Keratinocyte (primary cell): ENCODE results near the gene CHAF1B. TPM values are rescaled to one million over a fixed set of nuclear protein-coding genes. Genes with fewer than 3 reads are reported as not detected.

Experiments
- DNase-seq: peaks from one replicate; pipeline ENCODE4 v3.0.0-alpha.2; 2011; ENCODE audit warnings: low read depth, missing footprints, low spot score
- FAIRE-seq: peaks from 2 replicates; lab custom pipeline; 2011; peaks lifted over from hg19 to GRCh38; lab: Jason Lieb, UNC
- H2AFZ ChIP-seq: 2 replicates; pipeline ENCODE4 v1.6.0; 2012; ENCODE audit warnings: low read length, control low read depth, inconsistent platforms; ENCODE audit not compliant: control insufficient read depth
- H3K27ac ChIP-seq: 2 replicates; pipeline ENCODE4 v1.5.1; 2011; ENCODE audit warnings: low read length; ENCODE audit not compliant: control insufficient read depth, insufficient read depth
- H3K27me3 ChIP-seq: 3 replicates; pipeline ENCODE4 v1.6.0; 2011; ENCODE audit warnings: low read length; ENCODE audit not compliant: control insufficient read depth, insufficient read depth; ENCODE audit errors: extremely low read depth
- H3K36me3 ChIP-seq, 2 experiments: 2 replicates in 1 of 2; 3 replicates in 1 of 2; pipeline ENCODE4 v1.5.1; 2011; ENCODE audit warnings: low read length in 2 of 2, mild to moderate bottlenecking in 1 of 2; ENCODE audit not compliant: control insufficient read depth in 2 of 2, insufficient read depth in 2 of 2; ENCODE audit errors: extremely low read depth in 1 of 2
- H3K4me1 ChIP-seq: 3 replicates; pipeline ENCODE4 v1.5.1; 2011; ENCODE audit warnings: low read length; ENCODE audit not compliant: control insufficient read depth, insufficient read depth; ENCODE audit errors: extremely low read depth
- H3K4me2 ChIP-seq: 3 replicates; pipeline ENCODE4 v1.6.0; 2011; ENCODE audit warnings: low read depth, low read length; ENCODE audit not compliant: control insufficient read depth, insufficient read depth; ENCODE audit errors: extremely low read depth
- H3K4me3 ChIP-seq, 3 experiments: fragments of 200-600 bp in 1 of 3; sonication (generic) in 1 of 3; 2 replicates in 2 of 3; 3 replicates in 1 of 3; pipeline ENCODE4 v1.5.1; 2011 to 2016; ENCODE audit warnings: low read length in 3 of 3, mild to moderate bottlenecking in 3 of 3, control low read depth in 2 of 3, inconsistent platforms in 1 of 3, low read depth in 1 of 3, mixed read lengths in 1 of 3, mixed run types in 1 of 3, moderate library complexity in 1 of 3; ENCODE audit not compliant: control insufficient read depth in 2 of 3, insufficient read depth in 2 of 3; ENCODE audit errors: extremely low read depth in 1 of 3
- H3K79me2 ChIP-seq: 2 replicates; pipeline ENCODE4 v1.6.0; 2012; ENCODE audit warnings: low read length; ENCODE audit not compliant: control insufficient read depth, insufficient read depth
- H3K9ac ChIP-seq: 3 replicates; pipeline ENCODE4 v1.6.0; 2011; ENCODE audit warnings: low read length; ENCODE audit not compliant: control insufficient read depth, insufficient read depth; ENCODE audit errors: extremely low read depth
- H3K9me1 ChIP-seq: 3 replicates; pipeline ENCODE4 v1.6.0; 2011; ENCODE audit warnings: low read length; ENCODE audit not compliant: control insufficient read depth, insufficient read depth; ENCODE audit errors: extremely low read depth
- H3K9me3 ChIP-seq: 2 replicates; pipeline ENCODE4 v1.5.1; 2012; ENCODE audit warnings: low read depth, low read length; ENCODE audit not compliant: control insufficient read depth
- H4K20me1 ChIP-seq: 3 replicates; pipeline ENCODE4 v1.6.0; 2011; ENCODE audit warnings: low read length; ENCODE audit not compliant: control insufficient read depth, insufficient read depth; ENCODE audit errors: extremely low read depth
- EZH2 ChIP-seq: IDR thresholded peaks from one replicate; pipeline ENCODE4 v1.6.1; 2012; ENCODE audit warnings: inconsistent platforms, mild to moderate bottlenecking, low read length, moderate library complexity
- dilution Hi-C: fragments of 300-500 bp; cut with MboI; formaldehyde crosslinking; loops from one replicate; pipeline ENCODE4 v1.7.0; 2020; ENCODE audit warnings: low sequenced_read_pairs; ENCODE audit not compliant: extremely low pct_ligation_motif_present
- polyA plus RNA-seq, 5 experiments: library from polyadenylated mRNA; depleted of rRNA in 3 of 5; stranded (reverse) in 3 of 5; stranded (forward) in 1 of 5; unstranded in 1 of 5; fragments of >200 nt; gene quantifications; 1 replicate in 1 of 5; 2 replicates in 3 of 5; 3 replicates in 1 of 5; pipeline versions ENCODE4 v1.2.1 to v1.2.3, GENCODE V29; 2011 to 2012; ENCODE audit warnings: missing spikeins in 2 of 5, low read depth in 1 of 5, low replicate concordance in 1 of 5
- TF ChIP-seq, protein P1 (sequence below), 3 experiments: IDR thresholded peaks in 1 of 3; conservative IDR thresholded peaks in 1 of 3; optimal IDR thresholded peaks in 1 of 3; 2 replicates in 2 of 3; 3 replicates in 1 of 3; pipeline versions ENCODE3 to v1.5.1; 2011; ENCODE audit warnings: low read length in 3 of 3, mild to moderate bottlenecking in 3 of 3, moderate library complexity in 2 of 3, control low read depth in 1 of 3, inconsistent platforms in 1 of 3; ENCODE audit not compliant: insufficient read depth in 2 of 3; ENCODE audit errors: extremely low read depth in 1 of 3

Gene CHAF1B
- polyA plus RNA-seq, 1 donor (not counting 4 experiments of a cell fraction or from before 2014, with no cell fraction given), result 6.8 TPM

DNA sequence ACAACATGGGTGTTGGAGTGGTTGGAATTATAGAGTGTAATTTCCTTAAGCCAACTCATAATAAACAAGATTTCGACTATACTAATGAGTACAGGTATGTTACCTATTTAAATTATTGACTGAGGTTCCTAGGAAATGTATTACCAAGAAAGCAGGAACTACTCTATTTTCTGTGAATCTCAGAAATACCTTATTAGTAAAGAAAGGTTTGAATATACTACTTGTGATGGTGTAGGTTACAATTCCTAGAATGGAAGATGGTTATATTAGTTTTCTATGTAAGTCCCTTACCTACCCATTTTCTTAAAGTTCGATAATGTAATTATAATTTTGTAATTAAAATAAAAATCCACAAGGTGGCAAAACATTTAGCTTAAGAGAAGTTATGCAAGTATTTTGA lies 35.9 kb upstream of the CHAF1B start:
- H3K36me3 ChIP-seq, result peaks cover 25 to 33% of the 10 kb centered on the region in 2 experiments
- no peak for FAIRE-seq
- H4K20me1 ChIP-seq, result no peaks in the 10 kb centered on the region
- no peak overlapping the region for H3K4me2 ChIP-seq
- no peaks in the 10 kb centered on the region for H3K27me3 ChIP-seq
- H3K9ac ChIP-seq, result no peak overlapping the region
- no peaks in the 10 kb centered on the region for H3K9me3 ChIP-seq
- no peak overlapping the region for H3K27ac ChIP-seq
- H3K4me3 ChIP-seq, result no peak overlapping the region
- DNase-seq, result no peak
- TF ChIP-seq, protein P1, sequence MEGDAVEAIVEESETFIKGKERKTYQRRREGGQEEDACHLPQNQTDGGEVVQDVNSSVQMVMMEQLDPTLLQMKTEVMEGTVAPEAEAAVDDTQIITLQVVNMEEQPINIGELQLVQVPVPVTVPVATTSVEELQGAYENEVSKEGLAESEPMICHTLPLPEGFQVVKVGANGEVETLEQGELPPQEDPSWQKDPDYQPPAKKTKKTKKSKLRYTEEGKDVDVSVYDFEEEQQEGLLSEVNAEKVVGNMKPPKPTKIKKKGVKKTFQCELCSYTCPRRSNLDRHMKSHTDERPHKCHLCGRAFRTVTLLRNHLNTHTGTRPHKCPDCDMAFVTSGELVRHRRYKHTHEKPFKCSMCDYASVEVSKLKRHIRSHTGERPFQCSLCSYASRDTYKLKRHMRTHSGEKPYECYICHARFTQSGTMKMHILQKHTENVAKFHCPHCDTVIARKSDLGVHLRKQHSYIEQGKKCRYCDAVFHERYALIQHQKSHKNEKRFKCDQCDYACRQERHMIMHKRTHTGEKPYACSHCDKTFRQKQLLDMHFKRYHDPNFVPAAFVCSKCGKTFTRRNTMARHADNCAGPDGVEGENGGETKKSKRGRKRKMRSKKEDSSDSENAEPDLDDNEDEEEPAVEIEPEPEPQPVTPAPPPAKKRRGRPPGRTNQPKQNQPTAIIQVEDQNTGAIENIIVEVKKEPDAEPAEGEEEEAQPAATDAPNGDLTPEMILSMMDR (optimal IDR thresholded peaks at IDR 0.05 in 1 of 3, IDR thresholded peaks at IDR 0.05 in 1 of 3, conservative IDR thresholded peaks at IDR 0.05 in 1 of 3; ENCODE audit: extremely low read depth in 1 of 3, insufficient read depth in 2 of 3, low read length in 3 of 3), result no peak
- TF ChIP-seq EZH2, result no peak
- dilution Hi-C loops, result no loop called here
- H2AFZ ChIP-seq, result no peak overlapping the region
- H3K9me1 ChIP-seq, result no peaks in the 10 kb centered on the region
- no peaks in the 10 kb centered on the region for H3K4me1 ChIP-seq
- H3K79me2 ChIP-seq, result peaks cover 20% of the 10 kb centered on the region

DNA sequence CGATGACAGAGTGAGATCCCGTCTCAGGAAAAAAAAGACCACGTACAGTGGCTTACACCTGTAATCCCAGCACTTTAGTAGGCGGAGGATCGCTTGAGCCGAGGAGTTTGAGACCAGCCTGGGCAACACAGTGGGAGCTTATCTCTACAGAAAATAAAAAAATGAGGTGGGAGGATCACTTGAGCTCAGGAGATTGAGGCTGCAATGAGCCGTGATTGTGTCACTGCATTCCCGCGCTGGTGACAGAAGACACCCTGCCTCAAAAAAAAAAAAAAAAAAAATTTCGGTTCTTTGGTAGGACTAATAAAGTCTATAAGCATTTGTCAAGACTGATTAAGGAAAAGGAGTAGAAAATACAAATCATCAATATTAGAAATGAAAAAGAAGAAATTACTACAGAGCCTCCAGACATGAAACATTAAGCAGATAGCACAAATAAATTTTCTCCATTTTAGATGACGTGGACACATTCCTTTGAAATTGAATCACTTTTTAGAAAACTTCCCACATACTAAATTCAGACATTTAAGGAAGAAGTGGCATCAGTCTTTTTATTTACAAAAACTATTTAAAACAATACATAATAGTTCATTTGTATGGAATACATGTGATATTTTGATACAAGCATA lies 34.8 kb upstream of the CHAF1B start:
- H3K27ac ChIP-seq, result no peak overlapping the region
- no peaks in the 10 kb centered on the region for H3K4me1 ChIP-seq
- DNase-seq (no peak), FAIRE-seq (no peak)
- H3K4me2 ChIP-seq, result no peak overlapping the region
- TF ChIP-seq, protein P1 (optimal IDR thresholded peaks at IDR 0.05 in 1 of 3, IDR thresholded peaks at IDR 0.05 in 1 of 3, conservative IDR thresholded peaks at IDR 0.05 in 1 of 3; ENCODE audit: extremely low read depth in 1 of 3, insufficient read depth in 2 of 3, low read length in 3 of 3), result no peak
- TF ChIP-seq EZH2, result no peak
- H3K9me3 ChIP-seq, result no peaks in the 10 kb centered on the region
- dilution Hi-C loops, result no loop called here
- no peaks in the 10 kb centered on the region for H4K20me1 ChIP-seq
- no peaks in the 10 kb centered on the region for H3K9me1 ChIP-seq
- H3K9ac ChIP-seq, result no peak overlapping the region
- peaks cover 26 to 33% of the 10 kb centered on the region in 2 experiments for H3K36me3 ChIP-seq
- H3K4me3 ChIP-seq, result no peak overlapping the region
- no peak overlapping the region for H2AFZ ChIP-seq
- H3K79me2 ChIP-seq, result peaks cover 20% of the 10 kb centered on the region
- H3K27me3 ChIP-seq, result no peaks in the 10 kb centered on the region
